GM18517 (cell line): ENCODE results near the gene ZNF410.
"Not testable (repeated sequence)": the region's sequence is repeated elsewhere in the genome, so short reads cannot be mapped to it uniquely, and the experiment has no call there.

Source experiments
- ATAC-seq: cut with Tn5 transposase; IDR thresholded peaks from one replicate; pipeline ENCODE4 v1.9.1; 2021; ENCODE audit warnings: mild to moderate bottlenecking, moderate library complexity; ENCODE audit not compliant: unreplicated experiment

ZNF410 gene, protein sequence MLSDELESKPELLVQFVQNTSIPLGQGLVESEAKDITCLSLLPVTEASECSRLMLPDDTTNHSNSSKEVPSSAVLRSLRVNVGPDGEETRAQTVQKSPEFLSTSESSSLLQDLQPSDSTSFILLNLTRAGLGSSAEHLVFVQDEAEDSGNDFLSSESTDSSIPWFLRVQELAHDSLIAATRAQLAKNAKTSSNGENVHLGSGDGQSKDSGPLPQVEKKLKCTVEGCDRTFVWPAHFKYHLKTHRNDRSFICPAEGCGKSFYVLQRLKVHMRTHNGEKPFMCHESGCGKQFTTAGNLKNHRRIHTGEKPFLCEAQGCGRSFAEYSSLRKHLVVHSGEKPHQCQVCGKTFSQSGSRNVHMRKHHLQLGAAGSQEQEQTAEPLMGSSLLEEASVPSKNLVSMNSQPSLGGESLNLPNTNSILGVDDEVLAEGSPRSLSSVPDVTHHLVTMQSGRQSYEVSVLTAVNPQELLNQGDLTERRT

DNA sequence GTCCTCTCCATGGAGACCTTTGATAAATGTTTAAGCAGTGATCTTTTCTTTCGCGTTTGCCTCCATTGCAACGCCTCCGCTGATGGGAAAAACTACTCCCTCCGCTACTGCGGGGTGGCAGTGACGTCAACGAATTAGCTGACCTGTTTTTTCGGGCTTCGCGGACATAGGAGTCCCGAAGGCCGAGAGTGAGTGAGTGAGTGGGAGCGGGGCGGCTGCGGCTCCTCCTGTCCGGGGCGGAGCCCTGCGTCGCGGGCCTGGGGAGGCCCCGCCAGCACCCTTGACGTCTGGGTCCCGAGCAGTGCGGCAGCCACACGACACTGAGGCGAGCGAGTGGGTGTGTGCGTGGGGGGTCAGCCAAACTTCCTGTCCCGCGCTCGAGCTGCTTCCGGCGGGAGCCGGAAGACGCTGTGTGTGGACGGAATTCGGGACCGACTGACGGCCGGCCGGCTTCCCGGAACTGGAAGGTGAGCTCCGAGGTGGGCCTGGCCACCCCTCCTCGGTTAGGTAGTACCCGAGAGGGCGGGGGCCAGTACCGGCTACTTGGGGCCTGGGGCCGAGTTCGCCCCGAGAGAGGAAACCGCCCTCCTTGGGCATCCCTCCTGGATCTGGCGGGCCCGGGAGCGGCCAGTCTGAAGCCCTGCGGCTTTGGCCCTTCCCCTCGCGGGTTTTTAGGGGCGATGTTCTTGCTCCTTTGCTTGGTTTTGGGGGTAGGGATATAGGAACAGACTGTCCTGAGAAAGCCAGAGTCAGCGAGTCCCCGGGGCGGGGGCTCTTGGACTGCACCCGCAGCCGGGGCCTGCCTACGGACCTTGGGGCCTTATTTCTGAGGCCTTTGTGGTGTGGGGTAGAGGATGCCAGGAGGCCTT lies at the start of gene ZNF410:
TSS of gene ZNF410 (plus strand) at position 411 of the 869 bp plus-strand sequence. CDS start 5,317 bp downstream, outside the sequence.
- ATAC-seq, result peak; percentile 80

DNA sequence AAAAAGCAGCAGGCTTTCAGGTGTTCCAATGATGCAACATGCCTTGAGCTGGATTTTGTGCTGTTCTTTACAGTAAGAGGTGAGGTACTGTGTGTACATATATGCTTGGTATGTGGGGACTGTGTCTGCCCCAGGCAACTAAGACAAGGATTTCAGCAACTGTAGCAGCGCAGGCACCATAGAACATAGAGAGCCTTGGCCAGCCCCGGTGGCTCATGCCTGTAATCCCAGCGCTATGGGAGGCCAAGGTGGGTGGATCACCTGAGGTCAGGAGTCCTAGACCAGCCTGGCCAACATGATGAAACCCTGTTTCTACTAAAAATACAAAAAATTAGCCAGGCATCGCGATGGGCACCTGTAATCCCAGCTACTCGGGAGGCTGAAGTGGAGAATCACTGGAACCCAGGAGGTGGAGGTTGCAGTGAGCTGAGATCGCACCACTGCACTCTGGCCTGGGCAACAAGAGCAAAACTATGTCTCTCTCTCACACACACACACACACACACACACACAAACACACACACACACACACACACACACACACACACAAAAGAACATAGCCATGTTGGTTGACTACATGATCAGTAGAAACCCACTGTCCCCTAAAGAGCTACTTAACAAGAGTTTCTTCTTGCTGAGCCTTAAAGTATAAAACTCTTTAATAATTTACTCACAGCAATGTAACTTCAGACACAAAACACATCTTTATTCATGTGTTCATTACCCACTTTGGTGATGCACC lies 48.2 kb upstream of the ZNF410 start:
- ATAC-seq, result not testable (repeated sequence)

- ATAC-seq, result no peak
Observed at GRCh38 chr14:73842201-73842600, 44.5 kb upstream of the ZNF410 start.

GRCh38 chr14:73842851-73843250 lies 43.8 kb upstream of the ZNF410 start:
- ATAC-seq, result no peak

GRCh38 chr14:73843296-73843695 lies 43.4 kb upstream of the ZNF410 start:
- ATAC-seq, result no peak

DNA sequence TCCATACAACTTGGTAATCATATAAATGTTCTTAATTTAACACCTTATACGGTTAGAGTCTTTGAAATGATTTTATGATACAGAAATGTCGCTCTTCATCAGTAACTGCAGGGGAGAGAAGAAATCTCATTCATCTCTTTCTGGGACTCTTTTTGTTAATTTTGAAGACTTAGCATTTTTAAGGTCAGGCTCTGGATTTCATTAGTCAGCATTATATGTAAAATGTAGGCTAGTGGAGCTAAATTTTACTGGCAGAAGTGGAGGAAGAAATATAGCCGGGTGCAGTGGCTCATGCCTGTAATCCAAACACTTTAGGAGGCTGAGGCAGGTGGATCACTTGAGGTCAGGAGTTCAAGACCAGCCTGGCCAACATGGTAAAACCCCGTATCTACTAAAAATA lies 39.7 kb upstream of the ZNF410 start:
- no peak for ATAC-seq

DNA sequence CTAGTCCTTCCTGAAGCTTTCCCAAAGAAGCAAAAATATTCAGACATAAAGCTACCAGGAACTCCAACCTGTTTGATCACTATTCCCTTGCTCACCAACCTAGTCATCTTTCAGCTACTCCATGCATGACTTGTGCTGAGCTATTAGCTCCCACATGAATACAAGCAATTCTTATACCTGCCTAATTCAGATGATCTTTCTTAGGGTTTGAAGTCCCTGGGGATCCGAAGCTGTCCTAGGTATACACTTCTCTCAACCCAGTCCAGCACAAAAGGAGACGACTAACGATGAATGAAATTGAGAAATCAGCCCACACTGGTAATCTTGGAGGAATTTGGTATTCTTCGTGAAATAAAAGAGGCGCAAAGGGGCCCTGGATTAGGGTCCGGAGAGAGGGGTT lies 35.7 kb upstream of the ZNF410 start:
- no peak for ATAC-seq

- peak; percentile 76 for ATAC-seq
Observed at GRCh38 chr14:73851567-73852382, 34.9 kb upstream of the ZNF410 start, which contains the start of gene PTGR2. TSS of gene PTGR2 (plus strand) at chr14:73851831. CDS start at chr14:73858863, 7,032 bp downstream.

DNA sequence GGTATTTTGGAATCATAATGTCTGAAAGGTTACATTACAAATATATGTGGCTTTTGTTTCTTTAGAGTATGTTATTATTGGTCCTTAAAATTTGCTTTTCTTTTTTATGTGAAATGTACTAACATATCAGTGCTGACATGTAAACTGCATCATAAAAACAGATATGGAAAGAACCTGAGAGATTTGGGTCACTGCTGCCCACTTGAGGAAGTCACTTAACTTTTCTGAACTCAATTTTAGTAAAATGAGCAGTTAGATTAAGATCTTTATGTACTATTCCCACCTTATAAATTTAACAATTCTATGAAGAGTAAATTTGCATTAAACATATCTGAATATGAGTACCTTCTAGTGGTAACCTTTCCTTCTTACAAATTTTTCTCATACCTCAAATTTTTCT lies 27.5 kb upstream of the ZNF410 start:
- no peak for ATAC-seq

GRCh38 chr14:73861073-73861472 lies 25.6 kb upstream of the ZNF410 start:
- ATAC-seq, result no peak

DNA sequence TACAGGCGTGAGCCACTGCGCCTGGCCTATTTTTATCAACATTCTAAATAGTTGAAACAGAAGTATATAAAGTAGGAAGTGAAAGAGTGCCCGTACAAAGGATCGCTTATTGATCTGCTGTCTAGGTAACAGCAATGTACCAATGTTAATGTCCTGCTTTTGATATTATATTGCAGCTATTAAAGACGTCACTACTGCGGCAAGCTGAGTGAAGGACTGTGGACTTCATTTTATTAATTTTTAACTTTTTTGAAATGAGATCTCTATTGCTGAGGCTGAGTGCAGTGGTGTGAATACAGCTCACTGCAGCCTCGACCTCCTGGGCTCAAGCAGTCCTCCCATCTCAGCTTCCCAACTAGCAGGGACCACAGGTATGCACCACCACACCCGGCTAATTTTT lies 24.2 kb upstream of the ZNF410 start:
- ATAC-seq, result no peak

DNA sequence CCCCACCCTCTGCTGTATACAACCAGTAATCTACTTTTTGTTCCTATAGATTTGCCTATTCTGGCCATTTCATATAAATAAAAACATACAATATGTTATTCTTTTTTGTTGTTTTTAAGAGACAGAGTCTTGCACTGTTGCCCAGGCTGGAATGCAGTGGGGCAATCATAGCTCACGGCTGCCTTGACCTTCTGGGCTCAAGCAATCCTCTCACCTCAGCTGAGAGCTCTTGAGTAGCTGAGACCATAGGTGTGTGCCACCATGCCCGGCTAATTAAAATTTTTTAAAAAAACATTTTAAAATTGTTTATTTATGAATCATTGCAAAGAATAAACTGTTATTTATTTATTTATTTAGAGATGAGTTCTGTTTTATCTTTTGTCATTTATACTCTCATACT lies 23.4 kb upstream of the ZNF410 start:
- ATAC-seq, result no peak

GRCh38 chr14:73865534-73866113 lies 21.0 kb upstream of the ZNF410 start:
- ATAC-seq, result no peak

- ATAC-seq, result not testable (repeated sequence)
Observed at GRCh38 chr14:73869754-73870153, 16.9 kb upstream of the ZNF410 start.

- no peak for ATAC-seq
Observed at GRCh38 chr14:73870525-73871235, 16.0 kb upstream of the ZNF410 start.

GRCh38 chr14:73873660-73874059 lies 13.0 kb upstream of the ZNF410 start:
- no peak for ATAC-seq

DNA sequence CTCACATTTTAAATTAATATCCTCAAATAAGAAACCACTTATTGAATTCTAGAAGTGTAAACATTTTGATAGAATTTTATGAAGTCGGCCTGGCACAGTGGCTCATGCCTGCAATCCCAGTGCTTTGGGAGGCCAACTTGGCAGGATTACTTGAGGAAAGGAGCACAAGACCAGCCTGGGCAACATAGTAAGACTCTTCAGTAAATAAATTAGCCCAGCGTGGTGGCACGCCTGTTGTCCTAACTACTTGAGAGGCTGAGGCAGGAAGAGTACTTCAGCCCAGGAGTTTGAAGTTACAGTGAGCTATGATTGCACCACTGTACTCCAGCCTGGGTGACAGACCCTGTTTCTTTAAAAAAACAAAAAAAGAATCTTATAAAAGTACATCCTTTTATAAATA lies 8.9 kb upstream of the ZNF410 start:
- no peak for ATAC-seq

DNA sequence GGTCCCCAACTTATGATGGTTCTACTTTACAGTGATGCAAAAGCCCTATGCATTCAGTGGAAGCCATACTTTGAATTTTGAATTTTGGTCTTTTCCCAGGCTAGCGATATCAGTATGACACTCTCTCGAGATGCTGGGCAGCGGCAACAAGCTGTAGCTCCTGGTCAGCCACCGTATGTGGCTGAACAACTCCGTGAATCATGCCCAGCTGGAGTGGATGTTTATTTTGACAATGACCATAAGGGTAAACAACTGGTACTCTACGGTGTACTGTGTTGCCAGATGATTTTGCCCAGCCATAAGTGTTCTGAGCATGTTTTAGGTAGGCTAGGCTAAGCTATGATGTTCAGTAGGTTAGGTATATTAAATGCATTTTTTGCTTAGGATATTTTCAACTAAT lies 8.2 kb upstream of the ZNF410 start:
- ATAC-seq, result no peak

- no peak for ATAC-seq
Observed at GRCh38 chr14:73879027-73879426, 7.6 kb upstream of the ZNF410 start.
